AG04449 (cell line): ENCODE data around the gene GPC3.

Source experiments
- CTCF ChIA-PET: fragments of 350-600 bp; formaldehyde crosslinking; extraction: SDS; loops from one replicate; lab custom pipeline; 2021; ENCODE audit warnings: antibody characterized with exemption; lab: Yijun Ruan, JAX
- POLR2A ChIA-PET: fragments of 400-600, 350-600 bp; formaldehyde crosslinking; extraction: SDS; loops from one replicate; lab custom pipeline; 2020; ENCODE audit warnings: antibody characterized with exemption, inconsistent platforms; lab: Yijun Ruan, JAX
- DNase-seq: peaks from one replicate; pipeline ENCODE4 v3.0.0-alpha.2; 2010; ENCODE audit warnings: low read depth, low spot score
- H3K4me3 ChIP-seq: 2 replicates; pipeline ENCODE4 v1.5.1; 2011; ENCODE audit warnings: low read depth, mild to moderate bottlenecking, control low read depth, low read length
- CTCF ChIP-seq: IDR thresholded peaks from one replicate; pipeline ENCODE4 v1.5.1; 2011; ENCODE audit warnings: mild to moderate bottlenecking, moderate library complexity, low read length, control low read depth, inconsistent platforms; ENCODE audit not compliant: insufficient read depth; ENCODE audit errors: missing control alignments

The GPC3 gene

GRCh38 chrX:133598601-133599335 is 386.6 kb downstream of the GPC3 start:
- TF ChIP-seq CTCF: no peak
- DNase-seq: no peak
- H3K4me3 ChIP-seq: no peak overlapping the region
- POLR2A ChIA-PET: no interaction called here
- CTCF ChIA-PET: no interaction called here

GRCh38 chrX:133594156-133594555 is 391.2 kb downstream of the GPC3 start:
- H3K4me3 ChIP-seq: no peak overlapping the region
- CTCF ChIA-PET: no interaction called here
- TF ChIP-seq CTCF: no peak
- DNase-seq: no peak
- POLR2A ChIA-PET: no interaction called here

GRCh38 chrX:133593531-133593930 is 391.9 kb downstream of the GPC3 start:
- POLR2A ChIA-PET: no interaction called here
- DNase-seq: no peak
- CTCF ChIA-PET: no interaction called here
- no peak overlapping the region for H3K4me3 ChIP-seq
- no peak for TF ChIP-seq CTCF

- no peak for DNase-seq
- H3K4me3 ChIP-seq: no peak overlapping the region
- TF ChIP-seq CTCF: no peak
- POLR2A ChIA-PET: no interaction called here
- CTCF ChIA-PET: no interaction called here
Measured at GRCh38 chrX:133590703-133591505, 394.5 kb downstream of the GPC3 start.

- H3K4me3 ChIP-seq: no peak overlapping the region
- no peak for TF ChIP-seq CTCF
- no peak for DNase-seq
- POLR2A ChIA-PET: no interaction called here
- CTCF ChIA-PET: no interaction called here
Measured at GRCh38 chrX:133588827-133589226, 396.6 kb downstream of the GPC3 start.

GRCh38 chrX:133587818-133588217 is 397.6 kb downstream of the GPC3 start:
- no peak overlapping the region for H3K4me3 ChIP-seq
- DNase-seq: no peak
- CTCF ChIA-PET: no interaction called here
- no peak for TF ChIP-seq CTCF
- POLR2A ChIA-PET: no interaction called here
